ENCODE data around the gene EYA2. TPM values are rescaled to one million over a fixed set of nuclear protein-coding genes. Genes with fewer than 3 reads are reported as not detected.
A peak's percentile ranks its signal among the peaks of the same experiment; 100 is the strongest.

EYA2 gene
- total RNA-seq, 1 experiment from 2014 or later, result not detected

DNA sequence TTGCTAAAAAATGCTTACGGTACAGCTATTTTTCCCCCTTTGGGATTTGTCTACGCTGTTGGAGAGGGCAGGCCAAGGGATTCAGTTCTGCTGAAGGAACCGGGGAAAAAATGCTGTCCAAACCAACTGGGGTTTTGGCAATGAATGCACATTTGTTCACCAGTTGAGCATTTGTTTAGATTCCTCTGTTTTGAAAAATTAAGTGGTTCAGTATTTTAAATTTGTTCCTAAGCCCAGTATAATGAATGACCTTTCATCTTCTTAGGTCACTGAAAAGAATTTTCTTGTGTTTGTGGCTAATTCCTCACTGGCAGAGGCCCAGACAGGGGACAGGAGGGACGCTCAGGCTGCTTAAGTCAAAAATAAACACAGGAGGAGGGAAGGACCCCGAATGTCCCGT lies 10.8 kb upstream of the EYA2 start:
- no peak for DNase-seq (ENCODE audit: unreplicated experiment)
- CTCF ChIA-PET, result interaction anchor here (0.6 kb wide), 1 partner anchor 79 kb away, joined by 3 read pairs; no protein-coding TSS in a partner anchor
- POLR2A ChIA-PET, result no interaction called here
- Mint-ChIP-seq H3K27me3 (ENCODE audit: insufficient read depth, unreplicated experiment) (peaks cover 70% of the 10 kb centered on the region), H3K9me3 (ENCODE audit: unreplicated experiment) (no peaks in the 10 kb centered on the region), H3K27ac (ENCODE audit: low read depth, unreplicated experiment) (no peak overlapping the region), H3K36me3 (ENCODE audit: insufficient read depth, unreplicated experiment) (no peaks in the 10 kb centered on the region), H3K4me3 (ENCODE audit: unreplicated experiment) (no peak overlapping the region), H3K4me1 (ENCODE audit: insufficient read depth, unreplicated experiment) (no peaks in the 10 kb centered on the region)
- intact Hi-C loops (cut with micrococcal nuclease), result no loop called here
- TF ChIP-seq, protein P1, sequence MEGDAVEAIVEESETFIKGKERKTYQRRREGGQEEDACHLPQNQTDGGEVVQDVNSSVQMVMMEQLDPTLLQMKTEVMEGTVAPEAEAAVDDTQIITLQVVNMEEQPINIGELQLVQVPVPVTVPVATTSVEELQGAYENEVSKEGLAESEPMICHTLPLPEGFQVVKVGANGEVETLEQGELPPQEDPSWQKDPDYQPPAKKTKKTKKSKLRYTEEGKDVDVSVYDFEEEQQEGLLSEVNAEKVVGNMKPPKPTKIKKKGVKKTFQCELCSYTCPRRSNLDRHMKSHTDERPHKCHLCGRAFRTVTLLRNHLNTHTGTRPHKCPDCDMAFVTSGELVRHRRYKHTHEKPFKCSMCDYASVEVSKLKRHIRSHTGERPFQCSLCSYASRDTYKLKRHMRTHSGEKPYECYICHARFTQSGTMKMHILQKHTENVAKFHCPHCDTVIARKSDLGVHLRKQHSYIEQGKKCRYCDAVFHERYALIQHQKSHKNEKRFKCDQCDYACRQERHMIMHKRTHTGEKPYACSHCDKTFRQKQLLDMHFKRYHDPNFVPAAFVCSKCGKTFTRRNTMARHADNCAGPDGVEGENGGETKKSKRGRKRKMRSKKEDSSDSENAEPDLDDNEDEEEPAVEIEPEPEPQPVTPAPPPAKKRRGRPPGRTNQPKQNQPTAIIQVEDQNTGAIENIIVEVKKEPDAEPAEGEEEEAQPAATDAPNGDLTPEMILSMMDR (IDR thresholded peaks at IDR 0.05; ENCODE audit: unreplicated experiment), result no peak
- BruUV-seq (replicated peaks), result no TSS peak

DNA sequence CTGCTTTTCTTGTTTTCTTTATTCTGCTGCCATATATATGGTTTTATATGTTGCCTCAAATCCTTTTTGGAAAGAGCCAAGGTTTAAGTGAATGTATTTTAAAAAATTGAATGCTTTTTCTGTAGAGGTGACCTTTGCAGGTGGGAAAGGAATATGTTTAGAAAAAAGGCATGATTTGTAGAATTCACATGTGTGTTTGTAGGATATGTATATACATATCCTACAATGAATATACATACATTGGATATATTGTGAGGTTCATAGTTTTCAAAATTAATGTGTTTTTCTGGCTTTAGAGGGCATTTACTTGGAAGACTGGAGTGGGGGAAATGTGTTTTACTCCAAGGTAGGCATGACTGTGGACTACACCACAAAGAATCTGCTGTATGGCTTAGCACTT lies 4.0 kb upstream of the EYA2 start:
- H3K27me3 Mint-ChIP-seq (ENCODE audit: insufficient read depth, unreplicated experiment), result peaks cover 82% of the 10 kb centered on the region
- CTCF ChIA-PET, result interaction anchor here (0.6 to 0.7 kb wide), 2 partner anchors 11 to 172 kb away, joined by 3 read pairs; no protein-coding TSS in a partner anchor

GRCh38 chr20:46893051-46893450 lies 1.6 kb upstream of the EYA2 start:
- CTCF ChIA-PET, result interaction anchor here (1.1 kb wide), 2 partner anchors 12 to 60 kb away, joined by 3 read pairs; no protein-coding TSS in a partner anchor

More for the DNA sequence above, 4.0 kb upstream of the EYA2 start:
- no peak overlapping the region for H3K4me3 Mint-ChIP-seq (ENCODE audit: unreplicated experiment)
- H3K27ac Mint-ChIP-seq (ENCODE audit: low read depth, unreplicated experiment), result no peak overlapping the region
- no TSS peak for BruUV-seq (replicated peaks)
- intact Hi-C loops (cut with micrococcal nuclease), result no loop called here
- POLR2A ChIA-PET, result interaction anchor here (0.7 kb wide), 1 partner anchor 247 kb away, joined by 3 read pairs; no protein-coding TSS in a partner anchor
- no peaks in the 10 kb centered on the region for H3K36me3 Mint-ChIP-seq (ENCODE audit: insufficient read depth, unreplicated experiment)
- TF ChIP-seq, protein P1 (IDR thresholded peaks at IDR 0.05; ENCODE audit: unreplicated experiment), result no peak
- peaks cover 6% of the 10 kb centered on the region for H3K9me3 Mint-ChIP-seq (ENCODE audit: unreplicated experiment)
- DNase-seq (ENCODE audit: unreplicated experiment), result no peak
- H3K4me1 Mint-ChIP-seq (ENCODE audit: insufficient read depth, unreplicated experiment), result peaks cover 5% of the 10 kb centered on the region

DNA sequence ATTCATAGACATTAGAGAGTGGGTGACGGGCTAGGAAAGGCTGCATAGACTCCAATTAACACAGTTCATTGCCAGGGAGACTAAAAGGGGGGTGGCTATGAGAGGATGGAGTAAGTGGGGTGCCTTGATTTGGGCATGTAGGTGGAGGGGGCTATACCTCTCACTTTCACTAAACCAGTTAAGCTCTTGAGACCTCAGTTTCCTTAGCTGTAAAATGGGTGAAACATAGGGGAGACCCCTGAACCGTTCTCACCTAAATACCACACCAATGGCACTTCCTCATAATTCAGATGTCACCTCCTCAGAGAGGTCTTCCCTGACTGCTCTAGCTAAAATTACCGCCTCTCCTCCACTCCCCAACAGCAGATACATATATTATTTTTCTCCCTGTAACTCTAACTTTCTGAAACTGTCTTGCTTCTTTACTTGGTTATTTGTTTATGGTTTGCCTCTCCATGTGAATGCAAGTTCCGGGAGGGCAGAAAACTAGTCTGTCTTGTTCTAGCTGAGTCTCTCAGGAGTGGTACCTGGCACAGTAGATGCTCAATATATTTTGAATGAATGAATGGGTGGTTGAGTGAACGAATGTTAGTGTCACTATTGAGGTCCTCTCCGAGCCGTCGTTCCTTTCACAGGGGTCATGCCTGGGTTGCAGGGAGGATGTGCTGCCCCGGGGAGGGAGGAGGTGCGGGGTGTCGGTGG lies 615 bp upstream of the EYA2 start:
- intact Hi-C loops (cut with micrococcal nuclease), result no loop called here
- no TSS peak for BruUV-seq (replicated peaks)
- Mint-ChIP-seq H3K4me1 (ENCODE audit: insufficient read depth, unreplicated experiment) (peaks cover 5% of the 10 kb centered on the region), H3K27me3 (ENCODE audit: insufficient read depth, unreplicated experiment) (peaks cover 84% of the 10 kb centered on the region), H3K27ac (ENCODE audit: low read depth, unreplicated experiment) (no peak overlapping the region), H3K4me3 (ENCODE audit: unreplicated experiment) (peak overlapping the region; percentile 60), H3K36me3 (ENCODE audit: insufficient read depth, unreplicated experiment) (no peaks in the 10 kb centered on the region), H3K9me3 (ENCODE audit: unreplicated experiment) (peaks cover 6% of the 10 kb centered on the region)
- TF ChIP-seq, protein P1 (IDR thresholded peaks at IDR 0.05; ENCODE audit: unreplicated experiment), result no peak
- POLR2A ChIA-PET, result no interaction called here
- DNase-seq (ENCODE audit: unreplicated experiment), result no peak
- CTCF ChIA-PET, result interaction anchor here (1.1 kb wide), 2 partner anchors 13 to 59 kb away, joined by 3 read pairs; no protein-coding TSS in a partner anchor

More at GRCh38 chr20:46893051-46893450, 1.6 kb upstream of the EYA2 start:
- no peak for DNase-seq (ENCODE audit: unreplicated experiment)
- Mint-ChIP-seq H3K9me3 (ENCODE audit: unreplicated experiment) (peaks cover 6% of the 10 kb centered on the region), H3K4me3 (ENCODE audit: unreplicated experiment) (no peak overlapping the region), H3K27me3 (ENCODE audit: insufficient read depth, unreplicated experiment) (peaks cover 84% of the 10 kb centered on the region), H3K4me1 (ENCODE audit: insufficient read depth, unreplicated experiment) (peaks cover 5% of the 10 kb centered on the region), H3K27ac (ENCODE audit: low read depth, unreplicated experiment) (no peak overlapping the region), H3K36me3 (ENCODE audit: insufficient read depth, unreplicated experiment) (no peaks in the 10 kb centered on the region)
- BruUV-seq (replicated peaks), result no TSS peak
- intact Hi-C loops (cut with micrococcal nuclease), result no loop called here
- TF ChIP-seq, protein P1 (IDR thresholded peaks at IDR 0.05; ENCODE audit: unreplicated experiment), result no peak
- POLR2A ChIA-PET, result interaction anchor here (0.6 kb wide), 1 partner anchor 235 kb away, joined by 3 read pairs; no protein-coding TSS in a partner anchor

Measured in MCF 10A (cell line).